NK-92 (cell line): ENCODE measurements around the gene HTT-AS.
"Not testable (repeated sequence)": the region's sequence is repeated elsewhere in the genome, so short reads cannot be mapped to it uniquely, and the experiment has no call there.

Experiments used
- DNase-seq: peaks from one replicate; lab custom pipeline; 2025; ENCODE audit not compliant: unreplicated experiment; lab: John Stamatoyannopoulos, UW

Gene HTT-AS

DNA sequence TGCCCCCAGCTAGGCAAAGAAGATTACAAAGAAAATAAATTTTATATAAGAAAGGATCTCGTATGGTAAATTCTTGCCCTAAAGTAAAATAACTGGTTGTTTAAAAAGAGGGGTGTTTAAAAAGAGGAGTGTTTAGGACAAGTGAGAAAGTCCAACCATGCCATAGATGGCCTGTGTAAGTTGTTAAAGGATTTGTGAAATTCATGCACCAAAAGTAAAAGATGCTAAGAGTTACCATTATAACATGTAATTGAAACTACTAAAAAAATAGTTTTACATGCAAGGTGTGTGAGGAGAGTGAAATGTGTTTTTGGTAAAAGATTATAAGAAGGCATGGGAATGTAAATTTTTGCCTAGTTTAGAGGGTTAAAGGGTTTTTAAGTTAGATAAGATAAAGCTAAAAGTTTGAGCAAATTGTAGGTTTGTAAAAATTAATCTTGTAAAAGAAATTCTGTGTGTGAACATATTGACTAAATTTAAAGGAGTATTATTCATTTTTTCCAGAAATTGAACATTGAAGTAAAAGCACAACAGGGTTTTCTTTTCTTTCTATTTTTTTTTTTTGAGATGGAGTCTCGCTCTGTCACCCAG, 20.1 kb downstream of the HTT-AS start:
- no peak for DNase-seq

DNA sequence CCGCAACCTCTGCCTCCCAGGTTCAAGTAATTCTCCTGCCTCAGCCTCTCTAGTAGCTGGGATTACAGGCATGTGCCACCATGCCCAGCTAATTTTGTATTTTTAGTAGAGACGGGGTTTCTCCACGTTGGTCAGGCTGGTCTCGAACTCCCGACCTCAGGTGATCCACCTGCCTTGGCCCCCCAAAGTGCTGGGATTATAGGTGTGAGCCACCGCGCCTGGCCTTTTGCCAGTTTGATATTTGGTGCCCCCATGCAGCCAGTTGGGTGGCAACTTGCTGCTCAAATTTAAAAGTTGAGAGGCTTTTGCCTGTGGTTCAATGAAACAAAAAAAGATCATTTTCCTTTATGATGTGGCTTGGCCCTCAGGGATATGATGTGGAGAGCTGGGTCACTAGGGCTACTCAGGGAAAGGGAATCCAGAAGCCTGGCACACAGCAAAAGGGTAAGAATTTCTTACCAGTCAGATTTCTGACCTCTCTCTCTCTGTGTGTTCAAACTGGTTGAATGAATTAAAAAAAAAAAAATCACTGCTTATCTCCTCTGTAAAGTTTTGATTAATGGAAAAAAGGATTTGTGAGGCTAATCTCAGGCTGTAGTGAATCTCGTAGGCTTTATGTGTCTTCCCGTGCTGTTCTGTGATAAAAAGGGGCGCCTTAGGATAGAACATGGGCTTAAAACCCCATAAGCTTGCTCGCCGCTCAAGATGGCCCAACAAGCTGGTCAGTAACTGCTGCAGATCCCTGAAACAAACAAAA, 23.0 kb downstream of the HTT-AS start:
- DNase-seq: not testable (repeated sequence)

DNA sequence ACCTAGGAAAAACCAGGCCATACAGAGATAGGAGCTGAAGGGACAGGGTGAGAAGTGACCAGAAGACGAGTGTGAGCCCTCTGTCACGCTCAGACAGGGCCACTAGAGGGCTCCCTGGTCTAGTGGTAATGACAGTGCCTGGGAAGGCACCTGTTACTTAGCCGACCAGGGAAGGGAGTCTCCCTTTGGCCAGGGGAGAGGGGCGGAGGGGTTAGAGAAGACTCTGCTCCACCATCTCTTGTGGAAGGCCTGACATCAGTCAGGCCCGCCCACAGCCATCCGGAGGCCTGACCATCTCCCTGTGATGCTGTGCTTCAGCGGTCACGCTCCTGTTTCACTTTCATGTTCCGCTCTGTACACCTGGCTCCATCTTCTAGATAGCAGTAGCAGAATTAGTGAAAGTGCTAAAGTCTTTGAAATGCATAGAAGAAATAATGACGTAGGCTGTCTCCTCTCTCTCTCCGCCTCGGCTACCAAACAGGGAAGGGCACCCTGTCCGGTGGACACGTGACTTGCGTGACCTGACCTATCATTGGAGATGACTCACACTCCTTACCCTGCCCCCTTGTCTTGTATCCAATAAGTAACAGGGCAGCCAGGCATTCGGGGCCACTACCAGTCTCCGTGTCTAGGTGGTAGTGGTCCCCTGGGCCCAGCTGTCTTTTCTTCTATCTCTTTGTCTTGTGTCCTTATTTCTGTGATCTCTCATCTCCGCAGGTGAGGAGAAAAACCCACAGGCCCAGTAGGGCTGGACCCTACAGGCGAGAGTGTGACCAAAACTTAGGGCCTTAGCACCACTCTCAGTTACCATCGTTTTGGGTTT, 26.7 kb downstream of the HTT-AS start:
- DNase-seq: no peak

DNA sequence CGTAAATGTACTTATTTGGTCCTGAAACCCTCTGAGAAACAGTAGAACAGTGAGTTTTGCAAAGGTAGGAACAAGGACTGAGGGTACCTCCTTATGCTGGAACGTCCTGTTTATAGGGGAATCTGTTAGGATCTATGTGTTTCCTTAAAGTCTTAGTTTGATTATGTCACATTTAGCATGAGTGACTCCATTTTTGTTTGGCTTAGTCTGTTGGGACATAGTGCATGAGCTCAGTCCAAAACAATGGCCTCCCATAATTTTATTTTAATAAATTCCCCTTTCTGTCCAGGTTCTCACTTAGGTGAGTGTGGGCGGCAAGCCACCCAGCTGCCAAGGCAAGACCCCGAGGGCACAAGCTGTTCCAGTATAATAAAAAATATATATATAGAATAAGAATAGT, 27.7 kb downstream of the HTT-AS start:
- DNase-seq: no peak

DNA sequence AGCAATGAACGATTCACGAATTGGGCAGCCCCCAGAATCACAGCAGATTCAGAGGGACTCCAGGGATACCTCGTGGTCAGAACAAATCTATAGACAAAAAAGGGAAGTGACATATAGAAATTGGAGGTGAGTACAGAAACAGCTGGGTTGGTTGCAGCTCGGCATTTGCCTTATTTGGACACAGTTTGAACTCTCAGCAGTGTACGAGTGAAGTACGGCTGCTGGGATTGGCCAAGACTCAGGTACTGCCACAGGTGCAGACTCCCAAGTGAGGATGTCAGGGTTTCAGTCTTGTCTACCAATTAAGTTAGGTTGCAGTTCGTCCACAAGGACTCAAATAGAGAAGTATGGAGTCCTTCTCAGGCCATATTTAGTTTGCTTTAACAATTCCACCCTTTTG, 28.2 kb downstream of the HTT-AS start:
- DNase-seq: no peak

GRCh38 chr4:3044870-3045819, 29.2 kb downstream of the HTT-AS start:
- no peak for DNase-seq

GRCh38 chr4:3043282-3044020, 30.9 kb downstream of the HTT-AS start:
- no peak for DNase-seq

DNA sequence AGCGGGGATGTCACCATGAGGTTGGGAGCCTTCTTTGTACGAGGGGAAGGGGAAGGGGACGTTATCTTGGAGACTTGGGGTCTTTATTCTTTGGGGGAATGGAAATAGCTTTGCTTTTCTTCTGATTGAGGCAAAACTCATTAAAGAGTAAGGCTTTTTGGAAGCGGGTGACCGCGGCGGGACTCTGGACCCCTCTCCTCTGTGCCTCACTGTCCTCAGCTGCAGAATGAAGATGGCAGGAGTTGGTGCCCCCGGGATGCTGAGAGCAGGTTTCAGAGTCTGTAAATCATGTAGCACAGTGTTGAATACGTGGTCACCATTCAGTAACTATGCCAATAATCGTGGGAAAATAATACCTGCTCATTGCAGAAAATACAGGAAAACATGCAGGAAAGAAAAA, 32.1 kb downstream of the HTT-AS start:
- no peak for DNase-seq

DNA sequence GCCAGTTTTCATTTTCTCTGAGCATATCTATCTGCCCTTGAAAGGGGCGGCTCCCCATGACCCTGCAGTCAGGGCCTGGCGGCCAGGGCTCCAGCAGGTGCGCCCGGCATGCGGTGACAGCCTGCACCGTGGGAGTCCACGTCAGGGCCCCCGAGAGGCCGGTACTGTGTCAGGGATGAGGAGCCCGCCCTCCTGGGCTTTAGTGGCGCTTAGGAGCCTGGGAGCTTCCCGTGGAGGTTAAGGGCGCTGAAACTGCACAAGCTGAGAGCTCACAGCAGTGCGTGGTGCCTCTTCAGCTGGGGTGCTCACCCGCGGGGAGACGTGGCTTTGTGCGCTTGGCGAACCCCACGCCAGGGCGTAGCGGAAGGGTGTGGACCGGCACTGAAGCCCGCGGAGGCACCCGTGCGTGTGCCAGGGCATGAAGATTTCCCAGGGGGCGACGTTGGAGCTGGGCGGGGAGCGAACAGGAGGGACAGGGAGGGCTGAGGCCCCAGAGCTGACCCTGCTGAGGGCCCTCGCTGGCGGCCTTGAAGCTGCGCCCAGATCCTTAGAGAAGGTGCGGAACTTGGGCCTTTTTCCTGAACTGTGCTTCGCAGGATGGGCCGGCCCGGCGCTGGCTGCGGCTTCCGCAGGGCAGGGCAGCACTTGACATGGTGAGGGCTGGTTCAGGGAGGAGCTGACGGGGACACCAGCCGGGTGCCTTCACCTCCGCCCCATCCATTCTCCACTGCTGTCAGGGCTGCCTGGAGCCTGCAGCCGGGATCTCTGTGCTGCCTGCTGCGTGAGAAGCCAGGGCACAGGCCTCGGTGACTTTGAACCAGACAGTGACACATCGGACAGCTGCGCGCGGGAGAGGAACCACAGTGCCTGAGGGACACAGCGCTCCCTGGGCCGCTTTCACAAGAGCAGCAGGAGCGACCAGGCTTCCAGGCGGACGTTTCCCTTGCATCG, 32.9 kb downstream of the HTT-AS start:
- no peak for DNase-seq

GRCh38 chr4:3040452-3041191, 33.7 kb downstream of the HTT-AS start:
- no peak for DNase-seq

- DNase-seq: no peak
These were observed 34.5 kb downstream of the HTT-AS start for GRCh38 chr4:3039706-3040366.

DNA sequence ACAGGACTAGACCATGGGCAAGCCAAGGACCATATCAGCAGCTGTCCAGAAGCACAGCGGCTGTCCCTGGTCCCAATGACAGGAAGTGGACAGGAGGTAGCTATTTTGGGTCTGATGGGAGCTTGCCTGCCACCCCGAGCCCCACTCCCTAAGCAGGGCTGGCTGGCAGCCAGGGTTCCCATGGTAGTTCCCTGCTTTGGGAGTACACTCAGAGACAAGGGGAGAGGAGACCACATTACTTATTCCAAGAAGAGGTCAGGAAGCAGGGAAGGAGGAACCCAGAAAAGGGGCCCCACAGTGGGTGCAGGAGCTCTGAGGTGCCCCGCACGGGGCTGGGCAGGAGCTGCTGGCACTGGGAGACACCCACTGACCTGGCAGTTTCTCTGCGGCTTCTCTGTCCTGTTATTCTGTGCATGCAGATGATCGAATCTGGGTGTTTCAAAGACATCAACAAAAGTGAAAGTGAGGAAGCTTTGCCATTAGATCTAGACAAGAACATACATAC, 36.3 kb downstream of the HTT-AS start:
- DNase-seq: no peak

DNA sequence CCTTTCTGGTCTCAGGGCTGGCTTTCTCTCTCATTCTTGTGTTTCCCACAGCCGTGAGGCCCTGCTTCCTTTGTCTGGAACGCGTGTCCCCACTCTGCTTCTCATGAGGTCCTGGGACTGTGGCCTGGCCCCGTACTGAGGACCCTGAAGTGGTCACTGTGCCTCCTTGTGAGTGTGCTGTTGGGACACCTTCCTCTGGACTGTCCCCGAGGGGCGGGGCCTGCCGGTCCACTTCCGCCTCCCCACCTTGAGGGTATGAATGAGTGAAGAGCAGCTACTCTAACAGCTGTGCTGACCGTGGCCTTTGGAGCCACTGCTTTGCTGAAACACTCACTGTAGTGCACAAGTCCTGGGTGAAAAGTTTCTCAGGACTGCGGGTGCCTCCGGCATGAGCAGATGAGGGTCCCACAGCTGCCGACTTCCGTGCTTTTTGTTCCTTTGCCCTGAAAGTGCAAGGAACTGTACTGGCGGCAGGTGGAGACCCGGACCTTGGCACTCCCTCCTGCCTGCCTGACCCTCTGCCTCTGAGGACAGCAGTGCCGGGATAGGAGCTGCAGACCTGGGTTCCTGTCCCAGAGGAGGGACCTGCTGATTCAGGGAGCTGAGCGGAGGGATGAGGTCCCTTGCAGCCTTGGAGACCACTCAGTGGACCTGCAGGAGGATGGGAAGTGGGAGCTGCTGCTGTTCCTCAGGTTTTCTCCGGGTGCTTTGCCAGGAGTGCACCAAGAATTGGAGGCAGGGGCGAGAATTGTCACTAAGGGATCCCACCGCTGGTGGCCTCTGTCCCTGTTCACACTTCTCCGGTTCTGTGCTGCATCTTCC, 38.0 kb downstream of the HTT-AS start:
- DNase-seq: no peak

GRCh38 chr4:3035674-3036073, 38.7 kb downstream of the HTT-AS start:
- no peak for DNase-seq

DNA sequence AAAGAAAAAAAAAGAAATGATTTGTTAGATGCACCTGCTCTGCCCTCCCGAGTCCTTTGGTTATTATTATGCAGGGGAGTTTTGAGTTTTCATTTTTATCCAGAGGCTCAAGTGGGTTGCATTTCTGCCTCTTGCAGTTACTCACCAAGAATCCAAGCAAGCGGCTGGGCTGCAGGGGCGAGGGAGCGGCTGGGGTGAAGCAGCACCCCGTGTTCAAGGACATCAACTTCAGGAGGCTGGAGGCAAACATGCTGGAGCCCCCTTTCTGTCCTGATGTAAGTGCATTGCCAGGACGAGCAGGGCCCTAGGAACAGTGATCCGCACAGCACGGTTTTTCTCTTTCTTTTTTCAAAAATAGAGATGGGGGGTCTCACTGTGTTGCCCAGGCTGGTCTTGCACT, 39.1 kb downstream of the HTT-AS start:
- DNase-seq: no peak

- DNase-seq: no peak
These were observed 40.1 kb downstream of the HTT-AS start for GRCh38 chr4:3034231-3034630.
